ENCODE results near the gene NME8.

The NME8 gene

DNA sequence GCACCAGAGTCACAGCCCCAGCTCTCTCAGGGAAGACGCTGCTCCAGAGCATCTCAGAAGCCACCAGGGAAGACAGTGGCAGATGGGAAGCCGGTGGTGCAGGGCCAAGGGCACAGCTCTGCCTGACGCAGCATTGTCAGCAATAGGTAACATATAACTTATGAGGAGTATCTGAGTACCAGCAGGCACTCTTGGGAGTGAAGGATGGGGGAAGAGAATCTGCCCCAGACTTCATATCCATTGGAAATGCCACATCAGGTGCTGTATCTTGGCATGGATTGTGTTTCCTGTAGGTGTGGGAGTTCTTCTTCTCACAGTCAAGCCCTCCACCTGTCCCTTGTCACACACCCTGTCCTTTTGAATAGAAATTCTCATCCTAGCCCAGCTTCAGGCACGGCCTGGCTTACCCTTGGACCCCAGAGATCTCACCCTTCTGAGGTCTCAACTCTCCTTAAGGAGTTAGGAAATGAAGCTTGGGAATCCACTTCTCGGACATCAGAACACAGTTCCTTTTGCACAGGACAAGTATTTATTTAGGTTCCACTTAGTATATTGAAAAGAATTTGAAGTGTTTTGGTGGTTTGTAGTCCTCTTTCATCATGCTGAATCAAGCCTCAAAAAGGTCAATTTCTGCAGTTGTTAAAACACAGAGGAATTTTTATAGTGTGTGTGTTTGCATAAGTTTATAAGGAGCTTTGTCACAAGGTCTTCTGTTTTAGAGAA, 82.0 kb downstream of the NME8 start:
- H3K4me3 ChIP-seq (ENCODE audit: severe bottlenecking): no peak overlapping the region
- H3K27ac ChIP-seq (ENCODE audit: poor library complexity, severe bottlenecking): no peak overlapping the region
- H3K27me3 ChIP-seq (ENCODE audit: insufficient read depth, poor library complexity, severe bottlenecking): no peaks in the 10 kb centered on the region
- ATAC-seq (ENCODE audit: low read depth) (no peak), DNase-seq (ENCODE audit: low spot score) (no peak)
- no peaks in the 10 kb centered on the region for H3K4me1 ChIP-seq (ENCODE audit: insufficient read depth, poor library complexity, severe bottlenecking)
- no peaks in the 10 kb centered on the region for H3K36me3 ChIP-seq (ENCODE audit: low read depth)
- no peak for TF ChIP-seq CTCF (IDR thresholded peaks at IDR 0.05; ENCODE audit: poor library complexity, severe bottlenecking)
- no peaks in the 10 kb centered on the region for H3K9me3 ChIP-seq (ENCODE audit: severe bottlenecking)

DNA sequence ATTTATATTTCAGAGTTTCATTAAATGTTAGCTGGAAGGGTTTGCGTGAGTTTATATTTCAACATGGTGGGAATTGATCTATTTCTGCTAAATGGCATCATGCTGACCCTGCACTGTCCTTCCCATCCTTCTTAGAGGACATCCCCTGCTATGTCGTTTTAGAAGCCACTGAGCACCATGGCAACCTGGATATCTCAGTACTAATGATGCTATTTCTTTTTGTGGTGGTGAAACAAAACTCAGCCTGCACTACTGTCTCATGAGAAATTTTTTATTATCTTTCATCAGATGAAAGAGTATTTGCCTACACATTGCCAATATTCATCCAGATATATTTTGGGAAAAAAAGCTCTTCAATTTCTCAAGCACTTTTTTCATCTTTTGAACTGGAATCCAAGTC, 84.1 kb downstream of the NME8 start:
- Histone ChIP-seq H3K36me3 (ENCODE audit: low read depth) (no peaks in the 10 kb centered on the region), H3K27me3 (ENCODE audit: insufficient read depth, poor library complexity, severe bottlenecking) (no peaks in the 10 kb centered on the region), H3K9me3 (ENCODE audit: severe bottlenecking) (no peaks in the 10 kb centered on the region), H3K27ac (ENCODE audit: poor library complexity, severe bottlenecking) (no peak overlapping the region), H3K4me1 (ENCODE audit: insufficient read depth, poor library complexity, severe bottlenecking) (no peaks in the 10 kb centered on the region), H3K4me3 (ENCODE audit: severe bottlenecking) (no peak overlapping the region)
- no peak for ATAC-seq (ENCODE audit: low read depth)
- DNase-seq (ENCODE audit: low spot score): no peak
- no peak for TF ChIP-seq CTCF (IDR thresholded peaks at IDR 0.05; ENCODE audit: poor library complexity, severe bottlenecking)

GRCh38 chr7:37933018-37933566, 84.7 kb downstream of the NME8 start:
- TF ChIP-seq CTCF (IDR thresholded peaks at IDR 0.05; ENCODE audit: poor library complexity, severe bottlenecking): no peak
- H3K27me3 ChIP-seq (ENCODE audit: insufficient read depth, poor library complexity, severe bottlenecking): no peaks in the 10 kb centered on the region
- H3K4me3 ChIP-seq (ENCODE audit: severe bottlenecking): no peak overlapping the region
- DNase-seq (ENCODE audit: low spot score) (no peak), ATAC-seq (ENCODE audit: low read depth) (no peak)
- H3K9me3 ChIP-seq (ENCODE audit: severe bottlenecking): no peaks in the 10 kb centered on the region
- H3K4me1 ChIP-seq (ENCODE audit: insufficient read depth, poor library complexity, severe bottlenecking): no peaks in the 10 kb centered on the region
- no peaks in the 10 kb centered on the region for H3K36me3 ChIP-seq (ENCODE audit: low read depth)
- no peak overlapping the region for H3K27ac ChIP-seq (ENCODE audit: poor library complexity, severe bottlenecking)

- TF ChIP-seq CTCF (IDR thresholded peaks at IDR 0.05; ENCODE audit: poor library complexity, severe bottlenecking): no peak
- Histone ChIP-seq H3K27me3 (ENCODE audit: insufficient read depth, poor library complexity, severe bottlenecking) (no peaks in the 10 kb centered on the region), H3K4me3 (ENCODE audit: severe bottlenecking) (no peak overlapping the region), H3K36me3 (ENCODE audit: low read depth) (no peaks in the 10 kb centered on the region), H3K9me3 (ENCODE audit: severe bottlenecking) (no peaks in the 10 kb centered on the region), H3K4me1 (ENCODE audit: insufficient read depth, poor library complexity, severe bottlenecking) (no peaks in the 10 kb centered on the region), H3K27ac (ENCODE audit: poor library complexity, severe bottlenecking) (no peak overlapping the region)
- DNase-seq (ENCODE audit: low spot score): no peak
- ATAC-seq (ENCODE audit: low read depth): no peak
Measured at GRCh38 chr7:37942934-37943610, 94.7 kb downstream of the NME8 start.
